Adrenal gland (tissue), 12 donors: ENCODE measurements around the gene NFYC. TPM values are rescaled to one million over a fixed set of nuclear protein-coding genes. Genes with fewer than 3 reads are reported as not detected.

ENCODE experiments used
- DNase-seq, 7 donors: peaks; one replicate each; pipeline ENCODE4 v3.0.0-alpha.2; 2019 to 2020
- H3K27ac ChIP-seq, 5 donors: fragments of 200-600 bp; sonication (generic) in 4 of 5; 1 replicate in 3 of 5; 2 replicates in 2 of 5; pipeline versions ENCODE4 v1.5.1 to v1.8.0; 2016 to 2020; ENCODE audit warnings: mild to moderate bottlenecking in 1 of 5
- H3K27me3 ChIP-seq: fragments of 200-600 bp; 2 replicates; pipeline ENCODE4 v1.8.0; 2021
- H3K36me3 ChIP-seq, 2 donors: fragments of 200-600 bp; replicated peaks in 1 of 2; 1 replicate in 1 of 2; 2 replicates in 1 of 2; pipeline versions ENCODE4 v1.5.1 to v1.8.0; 2018 to 2022
- H3K4me1 ChIP-seq, 2 donors: fragments of 200-600 bp; replicated peaks in 1 of 2; 1 replicate in 1 of 2; 2 replicates in 1 of 2; pipeline versions ENCODE4 v1.5.1 to v1.8.0; 2018 to 2021
- H3K4me3 ChIP-seq, 4 donors: fragments of 200-600 bp; sonication (generic) in 3 of 4; one replicate each; pipeline ENCODE4 v1.5.1; 2016 to 2018
- H3K9me3 ChIP-seq, 3 donors: fragments of 200-600 bp; sonication (generic) in 1 of 3; replicated peaks in 1 of 3; 1 replicate in 2 of 3; 2 replicates in 1 of 3; pipeline versions ENCODE4 v1.5.1 to v1.8.0; 2016 to 2021
- CTCF ChIP-seq, 6 experiments: fragments of 450-650 bp in 4 of 6; fragments of 200-600 bp in 2 of 6; sonication (generic) in 1 of 6; IDR thresholded peaks; 1 replicate in 5 of 6; 2 replicates in 1 of 6; pipeline versions ENCODE4 v1.5.1 to v1.8.0; 2016 to 2021; ENCODE audit warnings: antibody characterized with exemption in 6 of 6, mild to moderate bottlenecking in 2 of 6, moderate library complexity in 1 of 6
- POLR2A ChIP-seq, 2 donors: fragments of 450-650 bp; IDR thresholded peaks; one replicate each; pipeline ENCODE4 v1.6.1; 2017; ENCODE audit warnings: antibody characterized with exemption in 2 of 2, mild to moderate bottlenecking in 2 of 2, moderate library complexity in 1 of 2
- WGBS, 4 donors: extraction: QIAGEN DNeasy Blood & Tissue Kit in 2 of 4; methylation state at CpG; one replicate each; pipeline versions ENCODE4 v1.1.5 to v1.1.7; 2013 to 2017; 5-methylcytosine and 5-hydroxymethylcytosine counted together
- intact Hi-C, 2 donors: fragments of 100-400 bp; cut with DNase I; formaldehyde crosslinking; loops; one replicate each; pipeline versions ENCODE4 v1.14.1 to v1.15.0; 2022 to 2023
- polyA plus RNA-seq, 3 donors: library from polyadenylated mRNA; stranded (reverse); fragments of 200-250 nt in 2 of 3; fragments of 350-450 nt in 1 of 3; fragmentation: Illumina TruSeq in 1 of 3; extraction: RNeasy Lipid Tissue Mini Kit (QIAGEN cat#74804) in 1 of 3; gene quantifications; one replicate each; pipeline ENCODE4 v1.2.3, GENCODE V29; 2013 to 2014
- total RNA-seq, 9 donors: library from RNA; depleted of rRNA in 4 of 9; stranded (reverse); fragments of >200 nt in 4 of 9; fragments of 120-200 nt in 1 of 9; fragmentation: NEBNext Ultra II Directional in 1 of 9; extraction: Animal tissue kit (Norgen Biotek cat#: 25700) in 1 of 9; gene quantifications; one replicate each; pipeline versions ENCODE4 v1.1.0 to v1.2.4, GENCODE V29; 2013 to 2023
- donor health status: healthy with polysubstance abuse.
- donor health status: Bipolar disorder and iron deficiency.
- donor health status: DM: yes; HTN: yes; CAD: no.
- donor health status: DM: no; HTN: no; CAD: no.
- donor health status: DM: no; HTN: no; CAD: no.
- donor health status: DM: yes; HTN: yes; CAD: no.

The NFYC gene
- total and polyA plus RNA-seq, 12 donors, result 35.9 to 73.8 (median 51.2) TPM

- no peak for TF ChIP-seq POLR2A (IDR thresholded peaks at IDR 0.05)
- TF ChIP-seq CTCF (IDR thresholded peaks at IDR 0.05), result no peak
- WGBS, 4 donors, result 93 to 98% (median 97%) methylated on average over 6 of the region's 6 CpGs
- H3K4me3 ChIP-seq, result no peak overlapping the region
- no peak overlapping the region for H3K27ac ChIP-seq
- no peaks in the 10 kb centered on the region for H3K9me3 ChIP-seq
- intact Hi-C loops, result no loop called here
- DNase-seq, result no peak
- no peaks in the 10 kb centered on the region for H3K36me3 ChIP-seq
- no peaks in the 10 kb centered on the region for H3K27me3 ChIP-seq
- H3K4me1 ChIP-seq, result peaks cover 4 to 17% of the 10 kb centered on the region in 2 donors
Measured at GRCh38 chr1:40687661-40688060, 3.8 kb upstream of the NFYC start.

- intact Hi-C loops, result no loop called here
- no peak for DNase-seq
- TF ChIP-seq CTCF (IDR thresholded peaks at IDR 0.05) (no peak), POLR2A (IDR thresholded peaks at IDR 0.05) (no peak)
- no peak overlapping the region for H3K4me3 ChIP-seq
- WGBS, 4 donors, result 11 to 42% (median 22%) methylated on average over 1 of the region's 1 CpG
- no peaks in the 10 kb centered on the region for H3K27me3 ChIP-seq
- H3K9me3 ChIP-seq, result no peaks in the 10 kb centered on the region
- peaks cover 12 to 37% of the 10 kb centered on the region in 2 donors for H3K4me1 ChIP-seq
- H3K36me3 ChIP-seq, result no peaks in the 10 kb centered on the region
- no peak overlapping the region for H3K27ac ChIP-seq
Measured at GRCh38 chr1:40689737-40690136, 1.8 kb upstream of the NFYC start.

- H3K27ac ChIP-seq, result peak overlapping the region; percentile 92 to 100 (median 98)
- H3K9me3 ChIP-seq, result no peaks in the 10 kb centered on the region
- 14 to 17% (median 16%) methylated on average over 16 to 18 of the region's 18 CpGs for WGBS, 4 donors
- intact Hi-C loops, result no loop called here
- H3K4me1 ChIP-seq, result peaks cover 13 to 39% of the 10 kb centered on the region in 2 donors
- TF ChIP-seq POLR2A (IDR thresholded peaks at IDR 0.05), result peak in 1 of 2 donors; percentile 18
- TF ChIP-seq CTCF (IDR thresholded peaks at IDR 0.05), result no peak
- peak overlapping the region; percentile 2 to 100 (median 76) for H3K4me3 ChIP-seq
- H3K36me3 ChIP-seq, result no peaks in the 10 kb centered on the region
- DNase-seq, result no peak
- H3K27me3 ChIP-seq, result no peaks in the 10 kb centered on the region
Measured at GRCh38 chr1:40690771-40691537, 550 bp upstream of the NFYC start.

- no peaks in the 10 kb centered on the region for H3K9me3 ChIP-seq
- H3K4me3 ChIP-seq, result peak overlapping the region in 3 of 4 donors; percentile 62 to 100 (median 90)
- H3K4me1 ChIP-seq, result peaks cover 27 to 54% of the 10 kb centered on the region in 2 donors
- TF ChIP-seq CTCF (IDR thresholded peaks at IDR 0.05) (no peak), POLR2A (IDR thresholded peaks at IDR 0.05) (no peak)
- 1 to 2% (median 2%) methylated on average over 8 to 9 of the region's 9 CpGs for WGBS, 4 donors
- intact Hi-C loops, result no loop called here
- no peaks in the 10 kb centered on the region for H3K36me3 ChIP-seq
- H3K27ac ChIP-seq, result peak overlapping the region; percentile 92 to 100 (median 98)
- peak in 3 of 7 donors; percentile 38 to 56 (median 54) for DNase-seq
- no peaks in the 10 kb centered on the region for H3K27me3 ChIP-seq
Measured at GRCh38 chr1:40692429-40692895, 958 bp downstream of the NFYC start.
